ENCODE data around the gene CNKSR3. TPM values are rescaled to one million over a fixed set of nuclear protein-coding genes. Genes with fewer than 3 reads are reported as not detected.

CNKSR3 gene
- polyA plus RNA-seq, 1 donor from 2014 or later, result 3.0 TPM

DNA sequence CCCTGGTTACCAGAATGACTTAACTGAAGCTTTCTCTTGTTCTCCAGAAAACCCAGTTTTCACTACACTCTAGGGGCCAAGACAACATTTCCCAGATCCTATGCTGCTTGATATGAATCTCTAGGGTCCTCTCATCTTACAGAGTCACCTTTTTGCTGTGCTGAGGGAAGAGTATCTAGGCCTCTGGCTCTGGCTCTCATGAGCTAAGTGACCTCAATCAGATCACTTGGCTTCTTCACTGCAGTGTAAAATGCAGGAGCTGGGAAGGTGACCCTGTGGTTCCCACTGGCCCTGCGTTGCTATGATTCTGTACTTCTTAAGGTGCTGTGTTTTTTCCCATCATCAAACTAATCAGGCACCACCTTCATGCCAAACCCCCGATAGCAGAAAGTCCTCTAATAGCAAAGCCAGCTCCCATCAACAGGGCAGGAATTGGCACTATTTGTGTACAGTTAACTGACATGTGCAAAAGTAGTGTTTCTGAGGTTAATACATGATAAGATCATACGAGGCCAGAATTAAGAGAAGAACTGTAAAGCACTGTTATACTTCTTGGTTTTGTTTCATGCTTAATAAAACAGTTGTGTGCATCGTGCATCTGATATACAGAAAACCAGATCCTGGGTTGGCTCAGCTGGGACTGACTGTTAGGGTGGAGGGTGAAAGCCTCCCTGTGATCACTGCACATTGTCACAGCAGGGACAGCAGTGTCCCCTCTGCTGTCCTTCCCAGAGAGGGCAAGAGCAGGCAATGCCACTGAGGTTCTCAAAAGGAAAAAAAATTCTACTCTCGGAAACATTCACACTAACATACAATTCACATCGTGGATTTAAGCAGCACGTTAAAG, 46.7 kb downstream of the CNKSR3 start:
- TF ChIP-seq EZH2 (IDR thresholded peaks at IDR 0.05; ENCODE audit: borderline replicate concordance, insufficient read depth, low read length, poor library complexity, severe bottlenecking) (no peak), POLR2AphosphoS5 (IDR thresholded peaks at IDR 0.05) (no peak), MXI1 (conservative IDR thresholded peaks at IDR 0.05; ENCODE audit: poor library complexity, severe bottlenecking) (no peak), SMC3 (conservative IDR thresholded peaks at IDR 0.05; ENCODE audit: poor library complexity) (no peak), EP300 (conservative IDR thresholded peaks at IDR 0.05; ENCODE audit: poor library complexity, severe bottlenecking) (no peak), RAD21 (conservative IDR thresholded peaks at IDR 0.05) (no peak), TAF1 (IDR thresholded peaks at IDR 0.05; ENCODE audit: low read depth) (no peak)
- TF ChIP-seq, protein P1, sequence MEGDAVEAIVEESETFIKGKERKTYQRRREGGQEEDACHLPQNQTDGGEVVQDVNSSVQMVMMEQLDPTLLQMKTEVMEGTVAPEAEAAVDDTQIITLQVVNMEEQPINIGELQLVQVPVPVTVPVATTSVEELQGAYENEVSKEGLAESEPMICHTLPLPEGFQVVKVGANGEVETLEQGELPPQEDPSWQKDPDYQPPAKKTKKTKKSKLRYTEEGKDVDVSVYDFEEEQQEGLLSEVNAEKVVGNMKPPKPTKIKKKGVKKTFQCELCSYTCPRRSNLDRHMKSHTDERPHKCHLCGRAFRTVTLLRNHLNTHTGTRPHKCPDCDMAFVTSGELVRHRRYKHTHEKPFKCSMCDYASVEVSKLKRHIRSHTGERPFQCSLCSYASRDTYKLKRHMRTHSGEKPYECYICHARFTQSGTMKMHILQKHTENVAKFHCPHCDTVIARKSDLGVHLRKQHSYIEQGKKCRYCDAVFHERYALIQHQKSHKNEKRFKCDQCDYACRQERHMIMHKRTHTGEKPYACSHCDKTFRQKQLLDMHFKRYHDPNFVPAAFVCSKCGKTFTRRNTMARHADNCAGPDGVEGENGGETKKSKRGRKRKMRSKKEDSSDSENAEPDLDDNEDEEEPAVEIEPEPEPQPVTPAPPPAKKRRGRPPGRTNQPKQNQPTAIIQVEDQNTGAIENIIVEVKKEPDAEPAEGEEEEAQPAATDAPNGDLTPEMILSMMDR (IDR thresholded peaks at IDR 0.05; ENCODE audit: poor library complexity, severe bottlenecking), result no peak
- TF ChIP-seq, protein P2, sequence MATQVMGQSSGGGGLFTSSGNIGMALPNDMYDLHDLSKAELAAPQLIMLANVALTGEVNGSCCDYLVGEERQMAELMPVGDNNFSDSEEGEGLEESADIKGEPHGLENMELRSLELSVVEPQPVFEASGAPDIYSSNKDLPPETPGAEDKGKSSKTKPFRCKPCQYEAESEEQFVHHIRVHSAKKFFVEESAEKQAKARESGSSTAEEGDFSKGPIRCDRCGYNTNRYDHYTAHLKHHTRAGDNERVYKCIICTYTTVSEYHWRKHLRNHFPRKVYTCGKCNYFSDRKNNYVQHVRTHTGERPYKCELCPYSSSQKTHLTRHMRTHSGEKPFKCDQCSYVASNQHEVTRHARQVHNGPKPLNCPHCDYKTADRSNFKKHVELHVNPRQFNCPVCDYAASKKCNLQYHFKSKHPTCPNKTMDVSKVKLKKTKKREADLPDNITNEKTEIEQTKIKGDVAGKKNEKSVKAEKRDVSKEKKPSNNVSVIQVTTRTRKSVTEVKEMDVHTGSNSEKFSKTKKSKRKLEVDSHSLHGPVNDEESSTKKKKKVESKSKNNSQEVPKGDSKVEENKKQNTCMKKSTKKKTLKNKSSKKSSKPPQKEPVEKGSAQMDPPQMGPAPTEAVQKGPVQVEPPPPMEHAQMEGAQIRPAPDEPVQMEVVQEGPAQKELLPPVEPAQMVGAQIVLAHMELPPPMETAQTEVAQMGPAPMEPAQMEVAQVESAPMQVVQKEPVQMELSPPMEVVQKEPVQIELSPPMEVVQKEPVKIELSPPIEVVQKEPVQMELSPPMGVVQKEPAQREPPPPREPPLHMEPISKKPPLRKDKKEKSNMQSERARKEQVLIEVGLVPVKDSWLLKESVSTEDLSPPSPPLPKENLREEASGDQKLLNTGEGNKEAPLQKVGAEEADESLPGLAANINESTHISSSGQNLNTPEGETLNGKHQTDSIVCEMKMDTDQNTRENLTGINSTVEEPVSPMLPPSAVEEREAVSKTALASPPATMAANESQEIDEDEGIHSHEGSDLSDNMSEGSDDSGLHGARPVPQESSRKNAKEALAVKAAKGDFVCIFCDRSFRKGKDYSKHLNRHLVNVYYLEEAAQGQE (IDR thresholded peaks at IDR 0.05; ENCODE audit: borderline replicate concordance), result no peak
- no peaks in the 10 kb centered on the region for H3K27me3 ChIP-seq (ENCODE audit: insufficient read depth, low read depth, low read length)

DNA sequence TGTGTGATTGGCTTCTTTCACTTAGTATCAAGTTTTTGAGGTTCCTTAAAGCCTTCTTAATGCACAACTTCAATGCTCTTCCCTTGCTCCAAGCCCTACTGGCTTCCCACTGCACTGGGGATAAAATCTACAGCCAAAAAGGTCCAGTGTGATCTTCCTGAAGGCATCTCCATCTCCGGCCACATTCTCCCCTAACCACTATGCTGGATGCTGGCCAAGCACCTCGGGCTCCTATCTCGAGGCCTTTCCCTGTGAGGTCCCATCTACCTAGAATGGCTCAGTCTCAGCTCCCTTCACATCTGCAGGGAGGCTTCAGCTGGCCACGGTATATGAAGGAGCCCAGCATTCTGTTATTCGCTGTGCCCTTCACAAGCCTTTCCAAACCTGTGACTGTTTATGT, 48.1 kb downstream of the CNKSR3 start:
- Histone ChIP-seq H4K20me1 (ENCODE audit: insufficient read depth) (no peaks in the 10 kb centered on the region), H3K79me2 (replicated peaks; ENCODE audit: insufficient read depth, low read length) (no peaks in the 10 kb centered on the region), H3K9ac (ENCODE audit: low read length) (no peak overlapping the region), H3F3A (ENCODE audit: insufficient read depth, low read length, poor library complexity, severe bottlenecking) (no peaks in the 10 kb centered on the region), H3K27me3 (ENCODE audit: insufficient read depth, low read depth, low read length) (no peaks in the 10 kb centered on the region), H3K4me3 (ENCODE audit: low read length) (no peak overlapping the region), H3K4me2 (ENCODE audit: low read length) (no peak overlapping the region), H3K9me3 (ENCODE audit: low read length) (no peaks in the 10 kb centered on the region), H3K27ac (ENCODE audit: low read length) (no peak overlapping the region), H3K9me2 (ENCODE audit: insufficient read depth, low read length) (no peaks in the 10 kb centered on the region), H3K36me3 (ENCODE audit: insufficient read depth, low read length) (no peaks in the 10 kb centered on the region), H2AFZ (ENCODE audit: low read depth, low read length) (no peak overlapping the region)
- no peak for TF ChIP-seq RAD21 (conservative IDR thresholded peaks at IDR 0.05)
- no peak for TF ChIP-seq EP300 (conservative IDR thresholded peaks at IDR 0.05; ENCODE audit: poor library complexity, severe bottlenecking)
- no peak for TF ChIP-seq TAF1 (IDR thresholded peaks at IDR 0.05; ENCODE audit: low read depth)
- no peak for TF ChIP-seq SMC3 (conservative IDR thresholded peaks at IDR 0.05; ENCODE audit: poor library complexity)
- TF ChIP-seq MXI1 (conservative IDR thresholded peaks at IDR 0.05; ENCODE audit: poor library complexity, severe bottlenecking), result no peak

More for the DNA sequence above, 46.7 kb downstream of the CNKSR3 start:
- Histone ChIP-seq H3K4me3 (ENCODE audit: low read length) (no peak overlapping the region), H3K36me3 (ENCODE audit: insufficient read depth, low read length) (no peaks in the 10 kb centered on the region), H2AFZ (ENCODE audit: low read depth, low read length) (no peak overlapping the region), H4K20me1 (ENCODE audit: insufficient read depth) (no peaks in the 10 kb centered on the region), H3K4me2 (ENCODE audit: low read length) (no peak overlapping the region), H3K9me2 (ENCODE audit: insufficient read depth, low read length) (no peaks in the 10 kb centered on the region), H3F3A (ENCODE audit: insufficient read depth, low read length, poor library complexity, severe bottlenecking) (no peaks in the 10 kb centered on the region), H3K9ac (ENCODE audit: low read length) (no peak overlapping the region), H3K9me3 (ENCODE audit: low read length) (no peaks in the 10 kb centered on the region), H3K27ac (ENCODE audit: low read length) (no peak overlapping the region), H3K79me2 (replicated peaks; ENCODE audit: insufficient read depth, low read length) (no peaks in the 10 kb centered on the region)

Measured in neural cell (in vitro differentiated cells).